ENCODE results near the gene COL15A1.

DNA sequence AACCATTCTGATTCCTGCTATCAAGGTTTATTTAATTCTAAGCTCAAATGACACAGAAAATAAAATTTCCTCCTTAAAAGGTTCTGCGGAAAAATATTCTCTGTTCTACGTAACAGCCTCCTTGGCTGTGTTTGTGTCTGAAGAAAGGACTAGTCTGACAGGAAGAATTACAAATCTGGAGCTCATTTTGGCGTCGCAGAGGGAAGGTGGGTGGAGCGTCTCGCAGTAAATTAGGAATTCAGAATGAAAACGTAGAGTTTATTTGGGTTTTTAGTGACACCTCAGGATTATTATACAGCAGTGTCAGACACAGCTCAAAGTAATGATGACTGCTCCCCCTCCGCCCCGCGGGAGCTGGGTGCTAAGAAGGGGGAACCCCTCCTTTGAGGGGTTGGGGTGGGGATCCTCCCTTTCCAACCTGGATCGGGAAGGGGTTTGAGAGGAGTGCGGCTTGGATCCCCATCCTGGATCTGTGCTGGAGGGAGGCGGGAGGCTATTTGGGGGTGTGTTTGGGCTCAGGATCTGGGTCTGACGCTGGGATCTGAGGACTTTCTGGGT lies 160.3 kb downstream of the COL15A1 start:
- TF ChIP-seq, protein P1, sequence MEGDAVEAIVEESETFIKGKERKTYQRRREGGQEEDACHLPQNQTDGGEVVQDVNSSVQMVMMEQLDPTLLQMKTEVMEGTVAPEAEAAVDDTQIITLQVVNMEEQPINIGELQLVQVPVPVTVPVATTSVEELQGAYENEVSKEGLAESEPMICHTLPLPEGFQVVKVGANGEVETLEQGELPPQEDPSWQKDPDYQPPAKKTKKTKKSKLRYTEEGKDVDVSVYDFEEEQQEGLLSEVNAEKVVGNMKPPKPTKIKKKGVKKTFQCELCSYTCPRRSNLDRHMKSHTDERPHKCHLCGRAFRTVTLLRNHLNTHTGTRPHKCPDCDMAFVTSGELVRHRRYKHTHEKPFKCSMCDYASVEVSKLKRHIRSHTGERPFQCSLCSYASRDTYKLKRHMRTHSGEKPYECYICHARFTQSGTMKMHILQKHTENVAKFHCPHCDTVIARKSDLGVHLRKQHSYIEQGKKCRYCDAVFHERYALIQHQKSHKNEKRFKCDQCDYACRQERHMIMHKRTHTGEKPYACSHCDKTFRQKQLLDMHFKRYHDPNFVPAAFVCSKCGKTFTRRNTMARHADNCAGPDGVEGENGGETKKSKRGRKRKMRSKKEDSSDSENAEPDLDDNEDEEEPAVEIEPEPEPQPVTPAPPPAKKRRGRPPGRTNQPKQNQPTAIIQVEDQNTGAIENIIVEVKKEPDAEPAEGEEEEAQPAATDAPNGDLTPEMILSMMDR (conservative IDR thresholded peaks at IDR 0.05; ENCODE audit: low read length), result no peak
- TF ChIP-seq EZH2phosphoT487 (IDR thresholded peaks at IDR 0.05; ENCODE audit: borderline replicate concordance), result no peak
